HepG2 (cell line): ENCODE results near the gene CALR. TPM values are rescaled to one million over a fixed set of nuclear protein-coding genes. Genes with fewer than 3 reads are reported as not detected.

ENCODE experiments used
- AHR ChIP-seq: IDR thresholded peaks from 2 replicates; pipeline ENCODE4 v1.6.1; 2018; ENCODE audit warnings: missing genetic modification reagents, missing compliant biosample characterization
- CEBPZ ChIP-seq: IDR thresholded peaks from 2 replicates; pipeline ENCODE4 v1.6.1; 2012; ENCODE audit warnings: low read length, improper control_type of control experiment
- DRAP1 ChIP-seq: IDR thresholded peaks from 2 replicates; pipeline ENCODE4 v1.6.1; 2016; ENCODE audit warnings: missing genetic modification reagents, missing compliant biosample characterization
- E2F2 ChIP-seq: sonication (generic); formaldehyde crosslinking; IDR thresholded peaks from 2 replicates; pipeline ENCODE4 v1.4.0; 2020; ENCODE audit warnings: missing genetic modification reagents, borderline replicate concordance
- EEA1 ChIP-seq: sonication (generic); formaldehyde crosslinking; IDR thresholded peaks from 2 replicates; pipeline ENCODE4 v1.5.1; 2020; ENCODE audit warnings: mild to moderate bottlenecking, missing genetic modification reagents, borderline replicate concordance
- ERF ChIP-seq: IDR thresholded peaks from 2 replicates; pipeline ENCODE4 v1.6.1; 2018; ENCODE audit warnings: missing biosample characterization, missing genetic modification reagents
- GLI4 ChIP-seq: sonication (generic); formaldehyde crosslinking; IDR thresholded peaks from 2 replicates; pipeline ENCODE4 v1.5.1; 2020; ENCODE audit warnings: missing genetic modification reagents, mild to moderate bottlenecking, moderate library complexity, borderline replicate concordance
- HOXA5 ChIP-seq: sonication (generic); formaldehyde crosslinking; IDR thresholded peaks from 2 replicates; pipeline ENCODE4 v1.4.0; 2020; ENCODE audit warnings: missing genetic modification reagents
- KDM5A ChIP-seq: fragments of 200-600 bp; sonication (generic); IDR thresholded peaks from 2 replicates; pipeline ENCODE4 v1.7.0; 2018; ENCODE audit warnings: antibody characterized with exemption, mild to moderate bottlenecking, low read length, borderline replicate concordance
- MTA1 ChIP-seq: sonication (generic); formaldehyde crosslinking; IDR thresholded peaks from 2 replicates; pipeline ENCODE4 v1.4.0; 2020; ENCODE audit warnings: missing genetic modification reagents, mild to moderate bottlenecking, borderline replicate concordance
- NR1H2 ChIP-seq: sonication (generic); formaldehyde crosslinking; IDR thresholded peaks from 2 replicates; pipeline ENCODE4 v1.8.1; 2022; ENCODE audit warnings: low read depth, missing genetic modification reagents, borderline replicate concordance
- RAD51 ChIP-seq: fragments of 450-650 bp; IDR thresholded peaks from 2 replicates; pipeline ENCODE4 v1.6.1; 2016; ENCODE audit warnings: borderline replicate concordance
- REPIN1 ChIP-seq: sonication (generic); formaldehyde crosslinking; IDR thresholded peaks from 2 replicates; pipeline ENCODE4 v1.8.0; 2022; ENCODE audit warnings: missing genetic modification reagents, low read depth, mild to moderate bottlenecking, borderline replicate concordance
- RXRA ChIP-seq: sonication (generic); formaldehyde crosslinking; IDR thresholded peaks from 2 replicates; pipeline ENCODE4 v1.5.1; 2020; ENCODE audit warnings: missing genetic modification reagents
- SALL2 ChIP-seq: sonication (generic); formaldehyde crosslinking; IDR thresholded peaks from 2 replicates; pipeline ENCODE4 v1.8.1; 2023; ENCODE audit warnings: mild to moderate bottlenecking, missing genetic modification reagents, inconsistent platforms
- SIX1 ChIP-seq: sonication (generic); formaldehyde crosslinking; IDR thresholded peaks from 2 replicates; pipeline ENCODE4 v1.4.0; 2020; ENCODE audit warnings: missing genetic modification reagents, borderline replicate concordance
- ZFP82 ChIP-seq: sonication (generic); formaldehyde crosslinking; IDR thresholded peaks from 2 replicates; pipeline ENCODE4 v1.5.1; 2020; ENCODE audit warnings: mild to moderate bottlenecking, missing genetic modification reagents, borderline replicate concordance
- ZIK1 ChIP-seq: sonication (generic); formaldehyde crosslinking; IDR thresholded peaks from 2 replicates; pipeline ENCODE4 v1.5.0; 2020; ENCODE audit warnings: mild to moderate bottlenecking, low read depth, missing genetic modification reagents, borderline replicate concordance
- ZNF234 ChIP-seq: sonication (generic); formaldehyde crosslinking; conservative IDR thresholded peaks from 2 replicates; pipeline ENCODE4 v1.5.1; 2020; ENCODE audit warnings: mild to moderate bottlenecking, missing genetic modification reagents
- ZNF274 ChIP-seq: sonication (generic); formaldehyde crosslinking; IDR thresholded peaks from 2 replicates; pipeline ENCODE4 v1.5.1; 2020; ENCODE audit warnings: mild to moderate bottlenecking, missing genetic modification reagents
- ZNF460 ChIP-seq: sonication (generic); formaldehyde crosslinking; IDR thresholded peaks from 2 replicates; pipeline ENCODE4 v1.5.1; 2020; ENCODE audit warnings: missing genetic modification reagents, mild to moderate bottlenecking, borderline replicate concordance
- ZNF747 ChIP-seq: sonication (generic); formaldehyde crosslinking; IDR thresholded peaks from 2 replicates; pipeline ENCODE4 v1.8.1; 2023; ENCODE audit warnings: missing genetic modification reagents, mild to moderate bottlenecking, borderline replicate concordance
- ZNF749 ChIP-seq: sonication (generic); formaldehyde crosslinking; IDR thresholded peaks from 2 replicates; pipeline ENCODE4 v1.8.0; 2022; ENCODE audit warnings: mild to moderate bottlenecking, missing genetic modification reagents, moderate library complexity, borderline replicate concordance
- ZNF773 ChIP-seq: sonication (generic); formaldehyde crosslinking; IDR thresholded peaks from 2 replicates; pipeline ENCODE4 v1.4.0; 2020; ENCODE audit warnings: missing genetic modification reagents, borderline replicate concordance
- ZNF879 ChIP-seq: sonication (generic); formaldehyde crosslinking; IDR thresholded peaks from 2 replicates; pipeline ENCODE4 v1.8.1; 2023; ENCODE audit warnings: missing genetic modification reagents
- ZZZ3 ChIP-seq: sonication (generic); formaldehyde crosslinking; IDR thresholded peaks from 2 replicates; pipeline ENCODE4 v1.4.0; 2020; ENCODE audit warnings: missing genetic modification reagents, mild to moderate bottlenecking, borderline replicate concordance
- polyA plus RNA-seq, 8 experiments: library from polyadenylated mRNA; depleted of rRNA in 3 of 8; stranded (reverse) in 7 of 8; unstranded in 1 of 8; fragments of >200 nt; fragmentation: Illumina TruSeq in 4 of 8; extraction: Trizol in 4 of 8; gene quantifications; 2 replicates each; pipeline versions ENCODE4 v1.2.1 to v1.2.3, GENCODE V29; 2011 to 2016; ENCODE audit warnings: low read depth in 4 of 8, missing spikeins in 1 of 8, mixed read lengths in 1 of 8; ENCODE audit not compliant: insufficient read depth in 1 of 8
- total RNA-seq, 5 experiments: library from RNA; depleted of rRNA; stranded (reverse); fragments of >200 nt; fragmentation: Illumina TruSeq; extraction: Trizol; gene quantifications; 2 replicates each; pipeline ENCODE4 v1.2.3, GENCODE V29; 2016; ENCODE audit warnings: low read depth in 1 of 5

CALR gene
- total and polyA plus RNA-seq, 2 of the 13 experiments (the other 11 are each of a cell fraction or from before 2014, with no cell fraction given): 898 to 934 TPM

- no peak for TF ChIP-seq CEBPZ
- TF ChIP-seq ERF (CRISPR knock-in tag): peak; percentile 85; the same call in 1 of the 2 replicates
- peak; percentile 87 for TF ChIP-seq AHR (CRISPR knock-in tag)
- peak; percentile 75 for TF ChIP-seq RXRA
- peak; percentile 90 for TF ChIP-seq SALL2
- 0 out of 2 replicates have a peak, but pooled peaks have one; percentile 48 for TF ChIP-seq ZZZ3 (CRISPR knock-in tag)
- peak; percentile 9; the same call in 1 of the 2 replicates for TF ChIP-seq ZIK1 (CRISPR knock-in tag)
- TF ChIP-seq REPIN1 (CRISPR knock-in tag): peak; percentile 31; the same call in 1 of the 2 replicates
- peak; percentile 74; the same call in 1 of the 2 replicates for TF ChIP-seq KDM5A
- TF ChIP-seq E2F2 (CRISPR knock-in tag): peak; percentile 92; the same call in 1 of the 2 replicates
- no peak for TF ChIP-seq EEA1 (CRISPR knock-in tag)
- TF ChIP-seq DRAP1 (CRISPR knock-in tag): peak; percentile 66
- peak; percentile 94 for TF ChIP-seq RAD51
- TF ChIP-seq ZNF773: peak; percentile 72; the same call in 1 of the 2 replicates
- 0 out of 2 replicates have a peak, but pooled peaks have one; percentile 55 for TF ChIP-seq GLI4 (CRISPR knock-in tag)
- TF ChIP-seq ZNF879 (CRISPR knock-in tag): peak; percentile 38; the same call in 1 of the 2 replicates
- TF ChIP-seq ZNF747 (CRISPR knock-in tag): peak; percentile 87
- peak; percentile 71 for TF ChIP-seq HOXA5
- peak; percentile 71; the same call in 1 of the 2 replicates for TF ChIP-seq MTA1 (CRISPR knock-in tag)
- TF ChIP-seq ZNF749 (CRISPR knock-in tag): no peak
- no peak for TF ChIP-seq ZNF234
- no peak for TF ChIP-seq ZNF274 (CRISPR knock-in tag)
- peak; percentile 37; the same call in 1 of the 2 replicates for TF ChIP-seq NR1H2 (CRISPR knock-in tag)
- TF ChIP-seq SIX1: no peak
- TF ChIP-seq ZNF460 (CRISPR knock-in tag): no peak
- peak; percentile 95 for TF ChIP-seq ZFP82 (CRISPR knock-in tag)
Observed at GRCh38 chr19:12945479-12946091, 7.2 kb downstream of the CALR start, which contains the start of gene RAD23A (continued).
